CD4-positive, alpha-beta T cell treated with Interferon alpha-2 for 1 hour (primary cell): ENCODE results near the gene PIEZO2.
"Not testable (repeated sequence)": the region's sequence is repeated elsewhere in the genome, so short reads cannot be mapped to it uniquely, and the experiment has no call there.

ENCODE experiments used
- DNase-seq, 2 donors: peaks; one replicate each; pipeline ENCODE4 v3.0.0-alpha.2; 2020 to 2022

The PIEZO2 gene

DNA sequence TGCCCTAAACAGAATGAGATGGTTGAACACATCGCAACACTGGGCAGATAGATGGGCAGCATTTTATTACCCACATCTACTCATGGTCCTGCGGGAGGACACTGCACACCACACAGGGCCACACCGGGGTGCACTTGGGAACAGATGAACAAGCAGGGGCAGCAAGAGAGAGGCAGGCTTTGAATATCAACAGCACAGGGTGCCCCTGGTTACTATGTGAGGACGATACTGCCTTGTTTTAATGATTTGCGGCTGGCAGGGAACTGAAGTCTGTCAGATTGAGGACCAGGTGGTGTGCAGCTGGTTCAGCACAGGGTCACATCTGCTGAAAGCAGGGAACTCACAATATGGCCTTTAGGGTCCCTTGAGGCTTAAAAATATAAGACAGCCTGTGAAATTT lies 195.7 kb downstream of the PIEZO2 start:
- DNase-seq = no peak

DNA sequence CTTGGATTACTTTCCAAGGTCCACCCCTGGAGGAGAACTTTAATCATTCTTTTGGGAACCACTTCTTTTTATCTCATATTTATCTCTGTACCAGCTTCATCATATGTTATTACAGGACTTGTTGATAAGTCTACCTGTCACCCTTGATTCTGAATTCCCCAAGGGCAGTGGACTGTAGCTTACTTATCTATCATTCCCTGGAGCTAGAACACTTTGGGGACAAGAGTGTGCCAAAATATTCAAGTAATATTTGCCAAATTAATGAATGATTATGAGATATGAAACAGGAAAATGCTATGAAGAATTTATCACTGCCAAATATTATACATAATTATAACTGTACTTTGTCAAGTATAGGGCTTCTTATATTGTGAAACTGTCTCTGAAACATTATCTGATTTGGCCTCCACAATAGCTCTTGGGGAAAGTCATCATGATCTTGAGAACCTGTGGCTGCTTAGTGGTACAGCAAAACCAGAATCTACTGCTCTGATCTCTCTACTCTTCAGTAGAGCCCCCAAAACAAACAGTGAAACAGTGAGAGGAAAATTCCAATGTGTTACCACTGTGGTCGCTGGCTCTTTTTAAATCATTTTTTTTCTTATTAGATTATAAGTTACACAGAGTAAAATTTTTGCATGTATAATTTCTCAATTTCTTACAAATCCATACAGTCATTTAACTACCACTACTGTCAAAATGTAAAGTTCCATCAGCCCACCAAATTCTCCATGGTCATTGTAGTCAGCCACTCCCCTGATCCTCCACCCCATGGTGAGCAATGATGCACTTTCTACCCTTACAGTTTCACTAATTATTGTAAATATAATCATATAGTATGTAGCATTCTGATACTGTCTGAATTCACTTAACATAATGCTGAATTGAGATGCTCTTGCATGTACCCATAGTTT lies 197.5 kb downstream of the PIEZO2 start:
- DNase-seq = no peak

DNA sequence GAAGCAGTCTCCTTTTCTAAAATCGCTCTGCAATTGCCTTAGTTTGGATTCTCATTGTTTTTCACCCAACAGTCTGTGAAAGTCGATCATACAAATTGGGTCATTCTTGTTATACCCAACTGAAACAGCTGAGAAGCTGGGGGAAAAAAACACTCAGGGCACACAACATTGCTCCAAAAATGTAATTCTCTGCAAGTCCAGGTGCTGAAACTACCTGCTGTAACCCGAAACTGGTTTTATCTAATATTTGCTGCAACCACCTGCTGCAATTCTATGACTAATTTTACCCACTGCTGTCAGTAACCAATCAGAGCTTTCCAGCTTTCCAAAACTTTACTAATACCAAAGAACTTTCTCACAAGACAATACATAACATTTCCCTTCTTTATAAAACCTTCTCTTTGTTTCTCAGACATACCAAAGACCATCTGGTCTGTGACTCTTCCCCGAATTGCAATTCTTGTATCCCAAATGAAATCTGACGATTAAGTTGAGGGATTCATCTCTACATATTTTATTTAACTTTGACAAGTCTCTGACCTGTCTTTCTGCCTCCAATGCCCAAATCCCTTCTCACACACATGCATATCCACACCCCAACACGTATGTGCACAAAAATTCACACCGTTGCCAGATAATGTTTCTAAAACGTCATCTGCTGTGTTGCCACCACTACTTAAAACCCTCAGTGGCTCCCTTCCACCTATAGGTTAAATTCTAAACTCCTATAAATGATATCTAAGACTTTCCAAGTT lies 198.3 kb downstream of the PIEZO2 start:
- DNase-seq = no peak

DNA sequence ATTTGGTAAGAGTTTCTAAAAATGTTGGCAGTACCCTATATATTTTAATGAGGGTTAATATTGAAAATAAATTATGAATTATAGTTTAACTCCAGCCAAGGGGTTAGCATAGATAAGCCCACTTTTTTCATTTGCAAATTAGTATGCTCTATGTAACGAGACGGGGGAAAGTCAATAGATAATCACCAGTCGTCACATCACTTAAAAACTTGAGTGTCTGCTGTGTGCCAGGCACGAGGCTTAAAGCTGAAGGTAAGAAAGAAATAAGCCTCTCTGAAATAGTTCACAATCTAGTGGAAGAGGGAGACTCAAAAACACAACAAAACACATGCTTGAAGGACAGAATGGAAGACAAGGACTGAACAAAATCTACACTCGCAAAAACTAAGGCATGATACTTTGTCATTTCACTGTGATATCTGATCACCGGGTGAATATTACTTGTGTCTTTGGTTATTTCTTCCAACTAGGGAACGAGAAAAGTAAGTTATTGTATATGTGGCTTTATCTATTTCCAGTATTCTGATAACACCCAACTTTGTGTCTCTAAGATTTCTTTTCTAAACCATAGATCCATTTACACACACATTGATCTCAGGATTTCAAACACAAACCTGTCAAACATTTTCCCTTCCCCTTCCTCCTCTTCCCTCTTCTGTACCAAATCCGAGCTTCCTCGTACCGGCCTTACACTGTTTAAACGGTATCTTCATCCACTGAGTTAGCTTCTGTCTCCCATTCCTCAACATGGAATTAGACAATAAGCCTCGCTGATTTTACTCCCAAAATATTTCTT lies 199.1 kb downstream of the PIEZO2 start:
- no peak for DNase-seq

DNA sequence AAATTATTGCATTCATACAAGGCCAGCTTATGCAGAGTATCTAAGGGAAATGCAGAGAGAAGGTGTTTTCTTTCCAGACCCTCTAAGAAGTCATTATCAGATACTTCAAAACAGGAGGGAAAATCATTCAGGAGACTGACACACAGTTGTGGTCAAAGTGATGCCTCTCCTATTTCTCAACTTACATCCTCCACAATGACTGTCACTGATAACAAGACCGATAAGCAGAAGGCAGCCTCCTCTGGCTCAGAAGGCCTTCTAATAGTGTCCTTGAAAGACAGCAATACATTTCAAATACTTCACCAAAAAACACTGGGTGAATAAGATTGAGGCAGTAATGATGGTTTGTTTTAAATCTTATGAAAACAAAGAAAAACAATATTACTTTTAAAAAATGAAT lies 199.7 kb downstream of the PIEZO2 start:
- no peak for DNase-seq

DNA sequence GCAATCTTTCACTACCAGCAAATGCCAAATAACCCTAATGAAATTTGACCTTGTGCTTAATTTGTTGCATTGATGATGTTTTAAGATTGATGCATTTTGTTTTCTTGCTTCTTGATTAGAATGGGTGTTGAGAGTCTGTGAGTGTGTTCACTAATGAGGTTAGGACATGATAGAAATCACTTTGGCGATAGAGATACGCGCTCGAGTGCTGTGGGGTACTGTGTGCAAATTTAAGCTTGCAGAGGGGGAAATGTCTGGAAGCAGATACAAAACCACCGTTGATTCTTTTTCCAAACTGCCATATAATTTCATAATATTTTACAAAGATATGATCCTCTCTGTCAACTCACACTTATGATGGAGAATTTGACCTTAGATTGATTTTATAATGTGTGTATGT lies 200.9 kb downstream of the PIEZO2 start:
- DNase-seq = no peak

DNA sequence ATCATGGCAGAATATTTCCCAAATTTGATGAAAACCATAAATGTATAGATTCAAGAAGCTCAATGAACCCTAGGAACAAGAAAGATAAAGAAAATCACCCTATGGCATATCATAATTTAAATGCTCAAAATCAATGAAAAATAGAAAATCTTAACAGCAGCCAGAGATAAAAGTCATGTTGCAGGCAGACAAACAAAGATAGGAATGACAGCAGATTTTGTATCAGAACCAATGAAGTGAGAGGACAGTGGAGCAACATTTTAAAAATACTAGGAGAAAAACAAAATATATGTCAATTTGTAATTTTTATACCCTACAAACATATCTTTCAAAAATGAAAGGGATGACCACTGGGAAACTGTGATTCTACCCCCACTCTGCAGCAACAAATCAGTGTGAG lies 203.3 kb downstream of the PIEZO2 start:
- DNase-seq = no peak

DNA sequence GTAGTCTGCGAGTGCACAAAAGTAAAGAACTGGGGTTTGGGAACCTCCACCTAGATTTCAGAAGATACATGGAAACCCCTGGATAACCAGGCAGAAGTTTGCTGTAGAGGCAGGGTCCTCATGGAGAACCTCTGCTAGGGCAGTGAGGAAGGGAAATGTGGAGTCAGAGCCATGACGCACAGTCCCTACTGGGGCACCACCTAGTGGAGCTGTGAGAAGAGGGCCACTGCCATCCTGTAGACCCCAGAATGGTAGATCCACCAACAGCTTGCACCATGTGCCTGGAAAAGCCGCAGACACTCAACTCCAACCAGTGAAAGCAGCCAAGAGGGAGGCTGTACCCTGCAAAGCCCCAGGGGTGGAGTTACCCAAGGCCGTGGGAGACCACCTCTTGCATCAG lies 206.4 kb downstream of the PIEZO2 start:
- no peak for DNase-seq

DNA sequence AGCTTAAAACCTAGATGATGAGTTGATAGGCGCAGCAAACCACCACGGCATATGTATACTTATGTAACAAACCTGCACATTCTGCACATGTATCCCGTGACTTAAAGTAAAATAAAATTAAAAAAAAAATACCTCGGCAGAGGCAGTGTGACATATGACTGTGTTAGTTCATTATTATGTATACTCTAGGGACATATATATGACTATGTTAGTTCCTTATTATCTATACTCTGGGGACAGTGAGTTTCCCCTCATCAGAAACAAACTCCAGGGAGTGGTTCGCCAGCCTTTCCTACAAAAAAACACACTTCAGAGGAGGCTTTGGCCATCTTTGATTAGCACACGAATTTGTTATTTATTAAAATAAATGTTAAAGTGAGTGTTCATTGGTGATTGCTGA lies 209.5 kb downstream of the PIEZO2 start:
- DNase-seq = no peak

DNA sequence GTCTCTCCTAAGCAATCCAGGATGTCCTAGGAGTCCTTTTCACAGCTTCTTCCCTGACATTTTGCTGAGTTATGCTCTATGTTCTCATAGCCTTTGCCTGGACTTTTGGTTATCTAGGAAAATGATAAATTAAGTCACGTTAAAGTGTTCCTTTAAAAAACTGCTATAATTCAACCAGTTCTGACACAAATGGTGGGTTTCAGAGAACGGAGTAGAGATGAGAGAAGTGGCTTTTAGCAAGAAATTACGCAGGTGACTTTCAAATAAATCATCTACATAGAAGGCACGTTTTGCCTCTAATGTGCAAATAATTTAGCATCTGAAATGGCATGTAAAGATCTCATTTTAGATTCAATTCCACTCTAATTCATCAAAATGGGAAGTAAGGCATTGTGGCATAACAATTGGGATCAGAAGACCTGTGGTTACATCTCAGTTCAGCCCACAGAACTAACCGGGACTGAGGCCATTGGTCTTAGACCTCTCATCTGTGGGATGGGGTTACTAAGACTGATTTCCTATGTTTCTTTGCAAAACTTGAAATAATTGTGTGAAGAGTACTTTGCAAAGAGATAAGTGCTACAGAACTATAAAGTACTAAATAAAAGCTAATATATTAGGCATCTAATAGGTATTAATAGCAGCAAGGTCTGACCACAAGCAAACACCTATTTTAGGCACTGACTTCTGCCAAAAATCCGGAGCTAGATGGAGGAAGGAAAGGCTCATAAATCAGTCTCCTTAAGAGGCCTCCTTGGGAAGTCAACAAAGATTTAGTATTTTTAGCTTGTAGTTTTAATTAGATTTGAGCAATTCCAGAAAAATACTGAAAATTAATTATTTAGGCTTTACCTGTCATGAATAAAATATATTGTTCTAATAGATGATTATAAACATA lies 211.4 kb downstream of the PIEZO2 start:
- DNase-seq = no peak

DNA sequence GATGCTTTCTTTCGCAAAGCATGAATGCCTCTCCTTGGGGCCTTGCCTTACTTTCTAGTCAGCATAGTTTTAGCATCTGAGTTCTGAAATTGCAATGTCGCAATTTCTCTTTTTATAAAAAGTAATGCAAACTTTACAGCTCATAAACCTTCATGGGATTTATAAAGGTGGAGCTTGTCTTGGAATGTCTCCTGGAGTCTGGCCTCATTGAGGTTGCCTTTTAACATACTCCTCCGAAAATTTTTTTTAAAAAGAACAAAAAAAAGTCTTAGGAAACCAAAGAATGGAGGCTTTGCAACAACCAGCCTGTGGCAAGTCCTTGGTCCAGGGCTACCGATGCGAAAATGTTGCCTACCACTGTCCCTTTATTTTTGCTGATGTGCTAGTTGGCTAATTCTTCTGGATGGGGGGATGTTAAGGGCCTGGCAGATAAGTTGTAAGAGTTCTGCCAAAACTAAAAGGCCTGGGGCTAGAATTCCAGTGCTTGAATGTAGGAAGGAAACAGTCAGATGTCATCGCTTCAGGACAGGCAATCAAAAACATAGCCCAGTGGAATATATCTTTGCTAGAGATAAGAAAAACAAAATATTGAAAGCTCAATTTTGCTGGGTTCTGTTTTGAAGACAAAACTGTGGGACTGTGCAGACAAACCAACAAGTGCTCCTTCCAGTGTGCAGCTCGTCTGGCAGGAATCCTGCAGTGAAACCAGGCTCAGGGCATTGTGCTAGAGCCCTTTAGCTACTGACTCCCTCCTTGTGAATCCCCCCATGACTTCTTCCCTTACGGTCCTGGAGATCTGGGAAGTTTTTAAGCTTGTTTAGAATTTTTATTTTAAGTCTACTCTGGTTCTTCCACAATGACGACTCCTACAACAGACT lies 213.0 kb downstream of the PIEZO2 start:
- no peak for DNase-seq

DNA sequence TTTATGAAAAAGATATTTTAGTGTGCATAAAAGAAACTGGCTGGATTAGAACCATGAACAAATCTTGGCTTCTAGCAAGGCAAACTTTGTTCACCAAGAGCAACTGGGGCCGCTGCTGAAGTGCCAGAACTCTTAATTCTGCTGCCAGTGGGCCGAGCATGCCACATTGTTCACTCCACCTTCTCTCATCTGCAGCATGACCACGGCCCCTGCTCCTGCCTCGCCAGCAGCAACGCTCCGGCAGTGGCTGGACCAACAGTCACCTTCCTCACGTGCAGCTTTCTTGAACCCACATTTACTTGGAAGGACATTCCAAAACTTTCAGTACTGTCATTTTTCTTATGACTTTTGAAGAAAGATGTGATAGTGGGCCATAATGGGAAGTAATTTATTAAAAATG lies 213.8 kb downstream of the PIEZO2 start:
- no peak for DNase-seq

DNA sequence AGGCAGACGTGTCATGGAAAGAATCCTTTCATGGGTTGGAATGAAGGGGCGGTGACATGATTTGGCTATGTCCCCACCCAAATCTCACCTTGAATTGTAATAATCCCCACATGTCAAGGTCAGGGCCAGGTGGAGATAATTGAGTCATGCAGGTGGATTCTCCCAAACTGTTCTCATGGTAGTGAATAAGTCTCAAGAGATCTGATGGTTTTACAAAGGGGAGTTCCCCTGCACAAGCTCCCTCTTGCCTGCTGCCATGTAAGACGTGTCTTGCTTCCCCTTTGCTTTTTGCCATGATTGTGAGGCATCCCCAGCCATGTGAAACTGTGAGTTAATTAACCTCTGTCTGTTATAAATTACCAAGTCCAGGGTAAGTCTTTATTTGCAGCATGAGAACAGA lies 215.7 kb downstream of the PIEZO2 start:
- not testable (repeated sequence) for DNase-seq

DNA sequence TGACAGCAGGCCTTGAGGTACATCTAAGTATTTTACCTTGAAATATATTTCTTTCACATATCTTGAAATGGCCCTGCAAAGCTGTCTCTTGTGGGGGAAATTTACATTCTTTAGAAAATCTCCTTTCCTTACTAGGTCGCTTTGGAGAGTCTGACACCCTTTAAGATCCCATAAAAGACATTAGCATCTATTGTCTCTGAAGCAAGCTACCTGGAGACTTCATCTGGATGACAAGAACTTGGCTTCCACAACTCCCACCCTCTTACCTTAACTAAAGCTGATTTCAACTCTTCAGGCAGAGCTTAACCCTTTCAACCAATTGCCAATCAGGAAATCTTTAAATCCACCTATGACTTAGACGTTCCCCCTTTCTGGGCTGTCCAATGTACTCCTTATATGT lies 219.3 kb downstream of the PIEZO2 start:
- DNase-seq = no peak

DNA sequence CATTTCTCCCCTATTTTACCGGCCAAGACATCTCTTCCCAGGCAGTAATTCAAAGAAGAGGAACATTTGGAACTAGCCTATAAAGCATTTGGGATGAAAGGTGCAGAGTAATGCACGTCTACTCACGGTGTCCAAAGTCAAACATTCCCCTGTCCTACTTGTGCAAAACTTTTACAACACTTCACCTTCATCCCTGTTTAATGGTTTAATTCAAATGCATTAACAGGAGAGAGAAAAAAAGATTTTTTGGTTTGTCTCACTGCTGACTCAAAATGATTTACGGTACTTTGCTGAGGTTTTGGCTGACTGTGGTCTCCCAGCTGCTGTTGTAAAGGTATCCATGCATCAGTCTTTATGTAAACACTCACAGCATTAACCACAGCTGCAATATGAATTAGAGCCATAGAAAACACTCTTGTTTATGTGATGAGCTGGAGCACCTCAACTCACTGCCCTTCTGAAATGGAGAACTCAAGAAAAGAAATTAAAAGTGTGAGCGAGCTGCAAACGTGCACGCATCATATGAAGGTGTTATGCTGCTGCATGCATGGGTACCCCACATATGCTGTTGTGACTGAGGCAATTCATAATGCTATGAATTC lies 220.5 kb downstream of the PIEZO2 start:
- DNase-seq = no peak

DNA sequence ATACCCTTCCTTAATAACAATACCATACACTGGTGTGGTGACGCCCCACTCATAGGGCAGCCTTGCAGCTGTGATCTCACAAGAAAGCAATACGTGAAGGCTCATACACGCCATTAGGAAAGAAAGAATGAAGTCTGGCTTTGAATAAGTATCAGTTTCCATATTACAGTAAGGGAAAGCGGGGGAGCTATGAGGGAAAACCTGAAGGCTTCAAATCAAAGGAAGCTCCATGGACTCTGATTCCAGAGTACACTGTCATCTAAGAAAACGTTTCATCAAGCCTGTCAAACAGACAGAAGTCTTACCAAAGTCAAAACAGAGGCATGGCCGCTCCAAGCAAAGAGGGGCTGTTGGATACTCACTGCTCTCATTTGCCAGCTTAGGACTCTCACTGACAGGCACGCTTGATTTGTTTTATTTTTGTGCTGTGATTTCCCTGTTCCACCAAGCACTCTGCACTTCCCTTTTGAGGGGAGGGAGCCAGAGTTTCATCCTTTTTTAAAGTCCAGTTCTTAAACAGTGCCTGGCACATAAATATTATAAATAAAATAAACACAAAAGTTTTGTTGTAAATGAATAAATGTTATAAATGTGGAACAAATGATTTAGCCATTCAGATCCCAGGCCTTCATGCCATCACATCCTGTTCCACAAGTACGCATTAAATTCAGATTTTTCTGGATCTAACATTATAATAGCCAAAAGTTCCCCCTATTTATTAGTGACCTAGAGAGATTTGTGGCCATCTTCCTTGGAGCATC lies 221.2 kb downstream of the PIEZO2 start:
- DNase-seq = no peak

DNA sequence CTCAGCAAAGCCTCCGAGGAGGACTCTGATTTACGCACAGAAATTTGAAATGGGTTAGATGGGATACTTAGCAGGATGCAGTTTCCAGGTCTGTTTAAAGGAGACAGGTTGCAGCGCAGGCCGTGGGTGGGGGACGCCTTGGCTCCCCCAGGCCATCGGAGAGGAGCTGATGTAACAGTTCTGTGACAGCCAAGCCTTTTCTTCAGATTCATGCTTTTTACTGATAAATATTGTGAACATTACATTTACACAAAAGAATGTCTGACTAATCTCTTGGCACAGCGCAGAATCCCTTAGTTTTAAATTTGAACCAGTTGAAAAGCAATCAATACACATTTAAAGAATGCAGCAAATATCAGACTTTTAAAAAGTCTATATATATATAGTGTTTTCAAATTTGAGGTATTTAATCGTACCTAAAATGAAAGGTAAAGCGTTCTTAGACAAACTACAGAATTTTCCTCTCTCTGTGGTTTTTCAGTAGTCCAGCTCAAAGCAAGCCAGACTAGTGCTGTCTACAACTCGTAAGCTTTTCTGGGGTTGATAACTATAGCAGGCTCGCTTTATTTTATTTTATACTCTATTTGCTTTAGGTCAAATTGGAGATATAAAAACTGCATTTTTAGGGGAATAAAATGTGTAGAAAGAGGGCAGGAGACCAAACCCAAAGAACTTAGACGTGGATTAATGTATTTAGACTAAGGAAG lies 221.9 kb downstream of the PIEZO2 start:
- DNase-seq = no peak

DNA sequence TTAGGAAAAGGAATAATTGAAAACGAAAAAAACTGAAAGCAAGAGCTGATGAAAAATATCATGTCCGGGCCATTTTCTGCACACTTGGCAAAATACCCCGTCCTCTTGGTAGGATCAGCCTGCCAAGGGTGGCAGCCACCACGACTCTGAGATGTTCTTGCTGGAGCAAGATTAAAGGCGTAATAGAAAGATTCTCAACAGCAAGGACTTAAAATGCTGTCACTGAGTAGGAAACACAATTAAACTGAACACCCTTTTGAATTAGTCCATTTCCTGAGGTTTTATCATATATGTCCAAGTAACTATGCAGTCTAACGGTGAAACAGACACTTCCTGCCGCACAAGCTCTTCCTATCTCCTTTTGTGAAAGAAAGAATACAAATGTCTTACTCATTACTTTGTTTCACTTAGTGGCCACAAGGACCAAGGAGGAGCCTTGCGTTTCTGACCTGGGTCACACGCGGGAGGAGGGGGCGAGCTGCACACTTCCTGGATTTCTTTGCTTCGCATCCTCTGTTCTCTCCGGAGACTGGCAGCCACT lies 222.7 kb downstream of the PIEZO2 start:
- DNase-seq = no peak

DNA sequence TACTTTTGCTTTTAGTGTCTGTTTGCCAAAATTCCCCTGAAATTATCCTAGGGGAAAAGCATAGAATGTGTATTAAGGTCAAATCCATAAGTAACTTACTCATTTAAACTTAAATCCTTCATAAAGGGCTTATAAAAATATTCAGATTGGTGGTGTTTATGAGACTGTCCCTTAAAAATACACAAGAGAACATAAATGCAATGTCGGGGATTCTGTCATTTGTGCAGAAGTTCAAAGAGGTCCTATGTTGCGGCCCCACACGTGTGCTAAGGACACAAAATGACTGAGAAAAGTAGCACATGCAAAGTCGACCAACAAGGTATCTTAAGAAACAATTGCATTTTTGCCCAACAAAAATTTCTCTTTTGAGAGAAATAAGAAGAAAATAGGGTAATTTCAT lies 225.1 kb downstream of the PIEZO2 start:
- no peak for DNase-seq
